Transverse colon (tissue), 4 donors: ENCODE measurements around the gene SLC44A4. TPM values are rescaled to one million over a fixed set of nuclear protein-coding genes. Genes with fewer than 3 reads are reported as not detected.

ENCODE experiments used
- DNase-seq: peaks from one replicate; pipeline ENCODE4 v3.0.0-alpha.2; 2019
- H3K27ac ChIP-seq, 4 donors: fragments of 200-600 bp; sonication (generic); 2 replicates each; pipeline ENCODE4 v1.5.1; 2016 to 2018; ENCODE audit warnings: inconsistent platforms in 4 of 4
- H3K27me3 ChIP-seq: fragments of 200-600 bp; sonication (generic); 2 replicates; pipeline ENCODE4 v1.5.1; 2017; ENCODE audit warnings: inconsistent platforms
- H3K36me3 ChIP-seq, 4 donors: fragments of 200-600 bp; sonication (generic); 2 replicates each; pipeline ENCODE4 v1.5.1; 2017 to 2019; ENCODE audit warnings: inconsistent platforms in 4 of 4
- H3K4me1 ChIP-seq, 4 donors: fragments of 200-600 bp; sonication (generic); 2 replicates each; pipeline ENCODE4 v1.5.1; 2017 to 2020; ENCODE audit warnings: inconsistent platforms in 4 of 4
- H3K4me3 ChIP-seq, 4 donors: fragments of 200-600 bp; sonication (generic); 1 replicate in 1 of 4; 2 replicates in 3 of 4; pipeline versions ENCODE4 v1.5.1 to v1.6.1; 2017 to 2019; ENCODE audit warnings: inconsistent platforms in 4 of 4
- H3K9me3 ChIP-seq, 2 donors: fragments of 200-600 bp; sonication (generic); 2 replicates each; pipeline ENCODE4 v1.5.1; 2017 to 2019; ENCODE audit warnings: inconsistent platforms in 2 of 2
- CTCF ChIP-seq, 5 experiments: fragments of 200-600 bp in 3 of 5; fragments of 450-650 bp in 2 of 5; sonication (generic) in 3 of 5; IDR thresholded peaks; 1 replicate in 2 of 5; 2 replicates in 3 of 5; pipeline ENCODE4 v1.5.1; 2016 to 2017; ENCODE audit warnings: antibody characterized with exemption in 5 of 5, inconsistent platforms in 3 of 5, mild to moderate bottlenecking in 2 of 5, moderate library complexity in 1 of 5
- EP300 ChIP-seq: sonication (generic); formaldehyde crosslinking; IDR thresholded peaks from one replicate; pipeline ENCODE4 v1.6.1; 2017; ENCODE audit warnings: antibody characterized with exemption, low read depth
- POLR2A ChIP-seq: fragments of 450-650 bp; IDR thresholded peaks from one replicate; pipeline ENCODE4 v1.6.1; 2016; ENCODE audit warnings: antibody characterized with exemption, mild to moderate bottlenecking, moderate library complexity
- POLR2AphosphoS5 ChIP-seq, 3 donors: sonication (generic); formaldehyde crosslinking; IDR thresholded peaks; one replicate each; pipeline ENCODE4 v1.6.1; 2016; ENCODE audit warnings: antibody characterized with exemption in 3 of 3
- WGBS, 2 donors: methylation state at CpG; one replicate each; pipeline ENCODE4 v1.1.5; 2018; ENCODE audit warnings: low coverage in 1 of 2; 5-methylcytosine and 5-hydroxymethylcytosine counted together
- in situ Hi-C, 4 donors: fragments of 200-750 bp; cut with MboI; loops; one replicate each; pipeline versions ENCODE4 v1.15.0 to v1.15.1; 2017; ENCODE audit warnings: low sequenced_read_pairs in 3 of 4, low pct_ligation_motif_present in 1 of 4, low pct_unique_long_range_greater_than_20kb in 1 of 4
- intact Hi-C: fragments of 100-400 bp; cut with DNase I; formaldehyde crosslinking; loops from one replicate; pipeline ENCODE4 v1.15.1; 2023; ENCODE audit warnings: low total_unique reads
- total RNA-seq, 4 donors: library from RNA; depleted of rRNA; stranded (reverse); fragments of >200 nt; gene quantifications; one replicate each; pipeline ENCODE4 v1.1.0, GENCODE V29; 2016

Gene SLC44A4
- total RNA-seq, 4 donors from 2014 or later, result 149 to 734 (median 395) TPM

GRCh38 chr6:31830886-31831335, 47.9 kb downstream of the SLC44A4 start:
- intact Hi-C loops (loop anchor here (5.0 to 10.0 kb wide), 2 partner anchors 104 to 146 kb away; partner anchors contain the start of genes DDAH2 and LY6G5C), in situ Hi-C loops (no loop called here)
- no peaks in the 10 kb centered on the region for H3K9me3 ChIP-seq
- TF ChIP-seq EP300 (no peak), POLR2AphosphoS5 (IDR thresholded peaks at IDR 0.05) (peak in 2 of 3 donors; percentile 30 to 53)
- H3K4me1 ChIP-seq, result peaks cover 23 to 52% (median 40%) of the 10 kb centered on the region in 4 donors
- no peaks in the 10 kb centered on the region for H3K36me3 ChIP-seq
- DNase-seq, result no peak
- H3K4me3 ChIP-seq, result peak overlapping the region; percentile 50 to 74 (median 54)
- WGBS, 2 donors, result 34 to 51% methylated on average over 4 to 6 of the region's 6 CpGs
- peak overlapping the region; percentile 93 to 99 (median 97) for H3K27ac ChIP-seq
- no peaks in the 10 kb centered on the region for H3K27me3 ChIP-seq

GRCh38 chr6:31829633-31830283, 49.0 kb downstream of the SLC44A4 start:
- no peaks in the 10 kb centered on the region for H3K36me3 ChIP-seq
- H3K27me3 ChIP-seq, result no peaks in the 10 kb centered on the region
- TF ChIP-seq POLR2A (no peak), POLR2AphosphoS5 (IDR thresholded peaks at IDR 0.05) (peak in 2 of 3 donors; percentile 59 to 71), EP300 (no peak), CTCF (IDR thresholded peaks at IDR 0.05) (peak; percentile 24 to 64 (median 47))
- 0% methylated on average over 5 to 11 of the region's 15 CpGs for WGBS, 2 donors
- peaks cover 26 to 57% (median 43%) of the 10 kb centered on the region in 4 donors for H3K4me1 ChIP-seq
- H3K9me3 ChIP-seq, result no peaks in the 10 kb centered on the region
- peak overlapping the region; percentile 50 to 84 (median 64) for H3K4me3 ChIP-seq
- DNase-seq, result no peak
- in situ Hi-C loops (loop anchor here in 1 of 4 donors (10.0 kb wide), 1 partner anchor 95 kb away; the partner anchor contains the start of gene CLIC1), intact Hi-C loops (loop anchor here (5.0 to 10.0 kb wide), 2 partner anchors 102 to 145 kb away; partner anchors contain the start of genes DDAH2 and LY6G5C)
- peak overlapping the region; percentile 93 to 99 (median 97) for H3K27ac ChIP-seq

GRCh38 chr6:31827286-31828079, 51.3 kb downstream of the SLC44A4 start, which contains the start of gene HSPA1B:
TSS of gene HSPA1B (plus strand) at chr6:31827738. CDS start at chr6:31827951, 213 bp downstream.
- Histone ChIP-seq H3K4me1 (peaks cover 28 to 62% (median 42%) of the 10 kb centered on the region in 4 donors), H3K27me3 (no peaks in the 10 kb centered on the region), H3K36me3 (no peaks in the 10 kb centered on the region), H3K4me3 (peak within 1 kb of the TSS; percentile 45 to 87 (median 68)), H3K9me3 (no peaks in the 10 kb centered on the region), H3K27ac (peak within 1 kb of the TSS; percentile 95 to 98 (median 96))
- TF ChIP-seq POLR2A (peak; percentile 100), EP300 (peak; percentile 59), CTCF (IDR thresholded peaks at IDR 0.05) (peak in 1 of 5 experiments; percentile 25), POLR2AphosphoS5 (IDR thresholded peaks at IDR 0.05) (peak; percentile 100)
- DNase-seq, result peak; percentile 99
- intact Hi-C loops (no loop called here), in situ Hi-C loops (loop anchor here in 1 of 4 donors (10.0 kb wide), 1 partner anchor 93 kb away; the partner anchor contains the start of gene CLIC1)
- WGBS, 2 donors, result 0% methylated on average over 2 to 41 of the region's 56 CpGs

- peak overlapping the region; percentile 4 to 84 (median 48) for H3K4me3 ChIP-seq
- 0 to 1% methylated on average over 5 to 13 of the region's 13 CpGs for WGBS, 2 donors
- in situ Hi-C loops (loop anchor here in 1 of 4 donors (10.0 kb wide), 1 partner anchor 92 kb away; the partner anchor contains the start of gene CLIC1), intact Hi-C loops (no loop called here)
- H3K36me3 ChIP-seq, result no peaks in the 10 kb centered on the region
- no peaks in the 10 kb centered on the region for H3K9me3 ChIP-seq
- H3K27me3 ChIP-seq, result no peaks in the 10 kb centered on the region
- H3K4me1 ChIP-seq, result peaks cover 28 to 59% (median 42%) of the 10 kb centered on the region in 4 donors
- peak; percentile 93 for DNase-seq
- H3K27ac ChIP-seq, result peak overlapping the region; percentile 95 to 98 (median 96)
- TF ChIP-seq EP300 (peak; percentile 24), POLR2A (peak; percentile 66), POLR2AphosphoS5 (IDR thresholded peaks at IDR 0.05) (peak; percentile 45 to 72 (median 66)), CTCF (IDR thresholded peaks at IDR 0.05) (peak in 1 of 5 experiments; percentile 5)
Measured at GRCh38 chr6:31826793-31827285, 52.0 kb downstream of the SLC44A4 start.
